ENCODE data around the gene SHANK1. TPM values are rescaled to one million over a fixed set of nuclear protein-coding genes. Genes with fewer than 3 reads are reported as not detected.

Gene SHANK1
- polyA plus RNA-seq, 1 donor, result 44.4 TPM

- DNase-seq (ENCODE audit: low read depth), result no peak
Measured at GRCh38 chr19:50728084-50728737, 8.6 kb upstream of the SHANK1 start.

GRCh38 chr19:50725911-50726230 lies 6.3 kb upstream of the SHANK1 start:
- DNase-seq (ENCODE audit: low read depth), result no peak

DNA sequence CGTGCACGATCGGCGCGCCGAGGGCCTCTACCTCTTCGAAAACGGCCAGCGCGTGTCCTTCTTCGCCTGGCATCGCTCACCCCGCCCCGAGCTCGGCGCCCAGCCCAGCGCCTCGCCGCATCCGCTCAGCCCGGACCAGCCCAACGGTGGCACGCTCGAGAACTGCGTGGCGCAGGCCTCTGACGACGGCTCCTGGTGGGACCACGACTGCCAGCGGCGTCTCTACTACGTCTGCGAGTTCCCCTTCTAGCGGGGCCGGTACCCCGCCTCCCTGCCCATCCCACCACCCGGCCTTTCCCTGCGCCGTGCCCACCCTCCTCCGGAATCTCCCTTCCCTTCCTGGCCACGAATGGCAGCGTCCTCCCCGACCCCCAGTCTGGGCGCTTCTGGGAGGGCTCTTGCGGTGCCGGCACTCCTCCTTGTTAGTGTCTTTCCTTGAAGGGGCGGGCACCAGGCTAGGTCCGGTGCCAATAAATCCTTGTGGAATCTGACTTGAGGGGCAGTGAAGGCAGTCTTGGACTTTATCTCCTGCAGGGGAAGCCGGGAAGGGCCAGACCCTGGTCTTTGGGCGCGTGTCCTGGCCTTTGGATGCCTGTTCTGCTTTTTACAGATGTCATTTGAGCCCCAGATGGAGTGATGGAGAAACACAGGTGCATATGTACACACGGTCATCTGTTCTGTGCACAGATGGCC lies 5.8 kb upstream of the SHANK1 start:
- no peak for DNase-seq (ENCODE audit: low read depth)

GRCh38 chr19:50724522-50725217 lies 5.1 kb upstream of the SHANK1 start:
- peak; percentile 93 for DNase-seq (ENCODE audit: low read depth)

DNA sequence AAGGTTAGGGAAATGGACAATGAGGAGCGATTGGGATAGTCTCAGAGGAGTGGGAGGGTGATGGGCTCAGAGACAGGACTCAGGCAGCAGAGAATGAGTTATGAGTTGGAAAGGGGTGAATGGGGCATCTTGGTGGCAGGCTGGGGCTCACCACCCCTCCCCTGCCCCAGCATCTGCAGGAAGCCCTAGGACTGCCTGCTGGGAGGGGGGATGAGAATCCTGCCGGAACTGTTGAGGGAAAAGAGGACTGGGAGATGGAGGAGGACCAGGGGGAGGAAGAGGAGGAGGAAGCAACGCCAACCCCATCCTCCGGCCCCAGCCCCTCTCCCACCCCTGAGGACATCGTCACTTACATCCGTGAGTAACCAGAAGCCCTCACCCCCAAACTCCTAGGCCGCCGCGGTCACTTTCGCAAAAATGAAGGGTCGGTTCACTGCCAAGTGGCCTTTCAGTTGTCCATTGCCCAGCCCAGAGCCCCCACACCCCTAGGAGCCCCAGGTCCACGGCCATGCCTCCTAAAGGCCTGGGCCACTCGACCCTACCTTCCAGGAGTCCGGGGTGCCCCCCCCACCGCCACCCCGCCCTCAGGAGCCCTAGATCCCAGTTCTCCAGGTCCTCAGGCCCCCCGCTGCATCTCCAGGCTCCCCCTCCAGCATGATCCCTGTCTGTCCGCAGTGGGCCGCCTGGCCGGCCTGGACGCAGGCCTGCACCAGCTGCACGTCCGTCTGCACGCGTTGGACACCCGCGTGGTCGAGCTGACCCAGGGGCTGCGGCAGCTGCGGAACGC lies 4.3 kb upstream of the SHANK1 start:
- no peak for DNase-seq (ENCODE audit: low read depth)

- DNase-seq (ENCODE audit: low read depth), result peak; percentile 36
Measured at GRCh38 chr19:50723069-50723468, 3.5 kb upstream of the SHANK1 start, which contains the start of gene CLEC11A. TSS of gene CLEC11A (plus strand) at chr19:50723364. CDS start at chr19:50723526, 162 bp downstream.

DNA sequence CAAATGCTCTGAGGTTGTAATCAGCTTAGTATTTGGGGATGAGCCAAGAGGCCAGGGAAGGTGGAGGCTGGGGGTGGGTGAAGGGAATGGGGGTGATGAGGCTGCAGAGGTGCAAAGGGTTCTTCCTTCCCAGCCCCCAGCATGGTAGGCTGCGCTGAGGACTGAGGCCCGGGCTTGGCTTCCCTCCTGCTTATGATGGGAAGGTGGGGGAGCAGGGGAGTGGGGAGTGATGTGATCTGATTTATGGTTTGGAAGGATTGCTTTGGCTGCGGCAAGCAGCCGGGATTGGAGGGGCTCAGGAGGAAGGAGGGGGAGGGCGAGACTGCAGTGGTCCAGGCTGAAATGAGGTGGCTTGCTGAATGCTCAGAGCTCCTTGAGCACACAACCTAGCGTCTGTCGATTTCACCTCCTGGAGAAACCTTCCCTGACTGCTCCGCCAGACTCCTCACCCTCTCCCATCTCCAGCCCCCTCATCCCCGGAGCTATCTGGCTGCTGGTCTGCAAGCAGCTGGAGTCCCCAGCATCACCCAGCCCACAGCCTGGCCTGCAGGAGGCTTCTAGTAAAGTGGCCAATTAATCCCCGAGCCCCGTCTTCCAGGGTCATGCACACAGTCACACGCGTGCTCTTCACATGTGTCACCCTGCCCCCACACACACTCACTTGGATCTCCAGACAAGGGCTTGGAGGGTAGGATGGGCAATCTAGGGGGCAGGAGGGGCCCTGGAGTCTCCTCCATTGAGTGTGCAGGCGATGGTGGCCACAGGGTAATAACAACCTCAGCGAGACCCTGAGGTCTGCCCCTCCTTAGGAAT lies 2.8 kb upstream of the SHANK1 start:
- DNase-seq (ENCODE audit: low read depth), result no peak

DNA sequence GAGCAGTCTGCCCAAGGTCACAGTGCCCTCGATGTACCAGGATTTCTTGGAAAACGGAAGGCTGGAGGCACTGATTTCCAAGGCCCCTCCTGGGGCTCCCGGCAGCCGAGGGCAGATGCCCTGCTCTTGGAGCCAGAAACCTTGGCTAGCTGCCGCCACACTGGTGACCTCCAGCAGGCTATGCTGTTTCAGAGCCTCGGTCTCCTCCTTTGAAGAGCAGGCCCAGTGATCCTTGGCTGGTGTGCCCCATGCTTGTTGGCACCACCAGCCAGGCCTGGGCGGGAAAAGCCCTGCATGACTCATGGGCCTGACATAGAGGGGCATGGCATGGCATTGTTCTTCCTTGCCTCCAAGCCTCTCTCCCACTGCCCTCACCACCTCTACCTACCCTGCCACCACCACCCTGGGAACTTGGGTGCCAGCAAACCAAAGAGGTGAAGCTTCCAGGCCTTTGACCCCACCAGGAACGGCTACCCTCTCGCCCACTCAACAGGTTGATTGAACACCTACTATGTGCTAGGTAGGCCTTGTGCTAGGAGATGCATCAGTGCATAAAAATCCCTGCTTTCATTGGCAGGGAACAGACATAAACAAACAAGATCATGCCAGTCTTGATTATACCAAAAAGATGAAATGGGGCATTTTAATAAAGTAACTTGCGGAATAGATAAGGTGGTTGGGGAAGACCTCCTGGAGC lies 2.0 kb upstream of the SHANK1 start:
- DNase-seq (ENCODE audit: low read depth), result no peak

DNA sequence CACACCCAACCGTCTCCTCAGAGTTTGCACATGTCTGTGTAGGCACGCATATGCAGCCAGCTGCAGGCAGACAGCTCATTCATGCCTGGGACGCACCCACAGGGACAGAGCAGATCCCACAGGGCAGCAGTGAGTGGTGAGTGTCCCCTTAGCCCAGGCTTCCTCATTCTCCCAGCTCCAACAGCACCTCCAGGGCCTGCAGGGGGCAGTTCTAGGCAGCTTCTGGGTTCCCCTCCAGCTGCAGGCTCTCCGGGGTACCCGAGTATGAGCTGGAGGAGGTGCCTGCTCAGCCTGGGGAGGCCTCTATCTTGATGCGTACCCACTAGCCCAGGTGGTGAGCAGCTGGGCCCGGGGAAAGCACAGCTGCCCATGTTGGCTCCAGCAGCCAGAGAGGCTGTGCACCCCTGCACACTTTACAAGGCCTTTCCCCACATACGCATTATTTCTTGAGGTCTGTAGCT lies 1.3 kb upstream of the SHANK1 start:
- DNase-seq (ENCODE audit: low read depth), result no peak

DNA sequence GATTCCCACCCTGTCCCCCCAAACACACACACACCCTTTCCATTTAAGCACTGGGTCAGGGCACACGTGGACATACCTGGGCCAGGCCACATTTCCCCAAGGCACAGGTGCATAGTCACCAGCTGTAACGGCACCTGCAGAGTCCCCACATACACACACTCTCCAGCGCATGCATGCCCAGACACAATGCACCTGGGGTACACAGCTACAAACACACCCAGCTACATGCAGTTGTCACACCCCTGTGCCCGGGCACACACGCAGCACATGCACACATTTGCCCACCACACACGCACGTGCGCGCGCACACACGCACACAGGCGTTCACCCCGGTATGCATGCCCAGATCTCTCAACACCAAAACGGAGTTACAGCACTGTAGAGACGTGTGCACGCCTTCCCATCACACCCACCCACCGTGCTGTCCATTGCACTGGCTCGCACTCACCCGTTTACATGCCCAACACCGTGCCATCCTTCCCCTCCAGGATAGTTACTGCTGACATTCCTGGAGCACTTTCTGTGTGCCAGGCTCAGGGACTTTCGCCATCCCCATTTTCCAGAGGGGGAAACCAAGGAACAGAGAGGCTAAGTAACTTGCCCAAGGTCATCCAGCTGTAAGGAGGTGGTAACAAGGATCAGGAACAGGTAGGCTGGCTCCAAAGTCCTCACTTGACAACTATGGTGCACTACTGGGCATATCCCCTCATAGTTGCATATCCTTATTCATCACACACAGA lies 749 bp upstream of the SHANK1 start:
- no peak for DNase-seq (ENCODE audit: low read depth)

- DNase-seq (ENCODE audit: low read depth), result no peak
Measured at GRCh38 chr19:50719119-50719435, 525 bp downstream of the SHANK1 start.

GRCh38 chr19:50718255-50719118 lies 1.1 kb downstream of the SHANK1 start:
- no peak for DNase-seq (ENCODE audit: low read depth)

GRCh38 chr19:50717891-50718254 lies 1.7 kb downstream of the SHANK1 start:
- no peak for DNase-seq (ENCODE audit: low read depth)

GRCh38 chr19:50717026-50717723 lies 2.4 kb downstream of the SHANK1 start:
- no peak for DNase-seq (ENCODE audit: low read depth)

GRCh38 chr19:50716178-50717025 lies 3.2 kb downstream of the SHANK1 start:
- DNase-seq (ENCODE audit: low read depth), result no peak

GRCh38 chr19:50713556-50714236 lies 5.9 kb downstream of the SHANK1 start:
- DNase-seq (ENCODE audit: low read depth), result no peak

GRCh38 chr19:50712833-50713232 lies 6.8 kb downstream of the SHANK1 start:
- DNase-seq (ENCODE audit: low read depth), result no peak

Measured in forelimb muscle (tissue), 1 donor.